ENCODE measurements around the gene MAEA.
"Not testable (repeated sequence)": the region's sequence is repeated elsewhere in the genome, so short reads cannot be mapped to it uniquely, and the experiment has no call there.

MAEA gene

DNA sequence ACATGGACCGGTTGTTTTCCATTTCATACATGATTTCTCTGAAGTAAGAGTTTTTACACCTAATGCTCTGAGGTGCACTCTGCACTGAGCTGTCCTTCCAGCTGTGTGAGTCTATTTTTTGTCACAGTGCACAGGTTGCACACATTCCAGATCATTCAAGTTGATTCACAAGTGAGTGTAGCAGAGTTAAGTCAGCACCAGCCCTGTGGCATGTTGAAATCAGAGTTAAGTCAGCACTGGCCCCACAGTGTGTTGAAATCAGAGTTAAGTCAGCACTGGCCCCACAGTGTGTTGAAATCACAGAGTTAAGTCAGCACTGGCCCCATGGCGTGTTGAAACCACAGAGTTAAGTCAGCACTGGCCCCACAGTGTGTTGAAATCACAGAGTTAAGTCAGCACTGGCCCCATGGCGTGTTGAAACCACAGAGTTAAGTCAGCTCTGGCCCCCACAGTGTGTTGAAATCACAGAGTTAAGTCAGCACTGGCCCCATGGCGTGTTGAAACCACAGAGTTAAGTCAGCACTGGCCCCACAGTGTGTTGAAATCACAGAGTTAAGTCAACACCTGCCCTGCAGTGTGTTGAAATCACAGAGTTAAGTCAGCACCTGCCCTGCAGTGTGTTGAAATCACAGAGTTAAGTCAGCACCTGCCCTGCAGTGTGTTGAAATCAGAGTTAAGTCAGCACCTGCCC lies 45.6 kb downstream of the MAEA start:
- DNase-seq (ENCODE audit: low read depth), result not testable (repeated sequence)

DNA sequence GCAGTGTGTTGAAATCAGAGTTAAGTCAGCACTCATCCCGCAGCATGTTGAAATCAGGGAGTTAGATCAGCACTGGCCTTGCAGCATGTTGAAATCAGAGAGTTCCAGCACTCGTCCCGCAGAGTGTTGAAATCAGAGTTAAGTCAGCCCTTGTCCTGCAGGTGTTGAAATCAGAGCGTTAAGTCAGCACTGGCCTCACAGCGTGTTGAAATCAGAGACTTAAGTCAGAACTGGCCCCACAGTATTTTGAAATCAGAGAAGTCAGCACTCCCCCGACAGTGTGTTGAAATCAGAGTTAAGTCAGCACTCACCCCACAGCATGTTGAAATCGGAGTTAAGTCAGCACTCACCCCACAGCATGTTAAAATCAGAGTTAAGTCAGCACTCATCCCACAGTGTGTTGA lies 46.4 kb downstream of the MAEA start:
- no peak for DNase-seq (ENCODE audit: low read depth)

DNA sequence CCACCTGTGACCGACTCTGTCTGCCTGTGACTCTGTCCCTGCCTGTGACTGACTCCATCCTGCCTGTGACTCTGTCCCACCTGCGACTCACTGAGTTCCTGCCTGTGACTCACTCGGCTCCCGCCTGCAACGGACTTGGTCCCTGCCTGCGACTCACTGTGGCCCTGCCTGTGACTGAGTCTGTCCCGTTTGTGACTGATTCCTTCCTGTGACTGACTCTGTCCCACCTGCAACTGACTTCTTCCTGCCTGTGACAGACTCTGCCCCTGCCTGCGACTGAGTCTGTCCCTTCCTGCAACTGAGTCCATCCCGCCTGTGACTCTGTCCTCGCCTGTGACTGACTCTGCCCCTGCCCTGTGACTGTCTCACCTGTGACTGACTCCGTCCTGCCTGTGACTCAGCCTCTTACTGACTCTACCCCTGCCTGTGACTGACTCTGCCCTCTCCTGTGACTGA lies 47.7 kb downstream of the MAEA start:
- DNase-seq (ENCODE audit: low read depth), result peak; percentile 35

DNA sequence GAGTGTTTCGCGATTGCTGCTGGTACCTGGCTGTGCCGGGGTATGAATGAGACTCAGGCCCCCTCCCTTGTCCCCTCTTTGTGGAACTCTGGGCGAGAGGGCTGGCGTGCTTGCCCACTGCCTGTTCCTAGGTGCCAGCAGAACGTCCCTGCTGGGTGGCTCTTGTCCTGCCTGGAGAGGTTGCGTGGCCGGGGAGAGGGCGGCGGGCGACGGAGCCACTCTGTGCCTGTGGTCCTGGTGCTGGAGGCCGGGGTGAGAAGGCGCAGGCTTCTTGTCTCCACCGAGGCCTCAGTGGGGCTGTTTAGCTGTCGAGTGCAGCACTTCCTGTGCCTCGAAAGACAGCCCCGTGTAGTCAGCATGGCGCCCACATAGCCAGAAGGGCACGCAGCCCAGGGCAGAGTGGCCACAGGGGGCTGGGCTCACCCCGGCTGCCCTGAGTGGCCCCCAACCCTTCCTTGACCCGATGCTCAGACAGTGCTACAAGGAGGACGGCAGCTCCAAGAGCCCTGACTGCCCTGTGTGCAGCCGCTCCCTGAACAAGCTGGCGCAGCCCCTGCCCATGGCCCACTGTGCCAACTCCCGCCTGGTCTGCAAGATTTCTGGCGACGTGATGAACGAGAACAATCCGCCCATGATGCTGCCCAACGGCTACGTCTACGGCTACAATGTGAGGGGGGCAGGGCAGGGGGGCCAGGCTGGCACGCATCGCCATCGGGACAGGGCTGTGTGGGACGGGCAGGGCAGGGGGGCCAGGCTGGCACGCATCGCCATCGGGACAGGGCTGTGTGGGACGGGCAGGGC lies 48.5 kb downstream of the MAEA start:
- DNase-seq (ENCODE audit: low read depth), result no peak

DNA sequence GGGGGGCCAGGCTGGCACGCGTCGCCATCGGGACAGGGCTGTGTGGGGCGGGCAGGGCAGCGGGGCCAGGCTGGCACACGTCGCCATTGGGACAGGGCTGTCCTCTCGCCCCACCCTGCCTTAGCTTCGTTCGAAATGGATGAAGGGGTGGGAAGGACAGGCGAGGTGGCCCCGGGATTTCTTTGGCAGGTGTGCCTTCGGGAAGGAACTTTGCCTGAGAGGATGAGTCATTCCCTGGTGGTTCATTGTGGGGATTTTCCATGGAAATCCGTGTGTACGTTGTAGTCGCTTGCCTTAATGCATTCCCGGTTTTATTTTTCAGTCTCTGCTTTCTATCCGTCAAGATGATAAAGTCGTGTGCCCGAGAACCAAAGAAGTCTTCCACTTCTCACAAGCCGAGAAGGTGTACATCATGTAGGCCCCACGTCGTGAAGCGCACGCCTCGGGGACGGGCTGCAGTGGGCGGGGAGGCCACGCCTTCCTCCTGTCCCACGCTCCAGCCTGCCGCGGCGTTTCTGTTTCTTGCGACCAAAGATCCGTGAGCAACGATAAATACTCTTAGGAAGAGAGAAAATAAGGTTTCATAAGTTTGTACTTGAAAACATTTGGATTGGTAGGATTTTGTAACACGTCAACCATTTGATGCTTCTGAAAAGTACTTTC lies 49.2 kb downstream of the MAEA start:
- DNase-seq (ENCODE audit: low read depth), result no peak

DNA sequence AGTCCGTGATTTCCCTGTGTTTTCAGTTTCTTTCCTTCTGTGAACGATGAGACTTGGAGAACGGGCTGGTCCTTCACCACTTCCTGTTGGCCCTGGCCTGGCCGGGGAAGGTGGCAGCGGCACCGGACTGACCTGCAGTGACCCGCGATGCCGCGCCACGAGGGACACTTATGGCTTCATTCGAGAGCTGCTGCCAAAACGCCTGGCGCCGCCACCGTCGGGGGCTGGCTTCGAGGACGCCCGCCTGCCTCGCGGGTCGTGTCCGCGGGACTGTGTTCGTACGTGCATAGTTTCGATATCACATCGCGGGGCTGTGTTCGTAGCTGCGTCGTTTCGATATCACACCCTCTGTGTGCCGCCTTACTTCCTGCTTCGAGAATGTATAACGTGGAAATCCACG lies 49.8 kb downstream of the MAEA start:
- DNase-seq (ENCODE audit: low read depth), result no peak

DNA sequence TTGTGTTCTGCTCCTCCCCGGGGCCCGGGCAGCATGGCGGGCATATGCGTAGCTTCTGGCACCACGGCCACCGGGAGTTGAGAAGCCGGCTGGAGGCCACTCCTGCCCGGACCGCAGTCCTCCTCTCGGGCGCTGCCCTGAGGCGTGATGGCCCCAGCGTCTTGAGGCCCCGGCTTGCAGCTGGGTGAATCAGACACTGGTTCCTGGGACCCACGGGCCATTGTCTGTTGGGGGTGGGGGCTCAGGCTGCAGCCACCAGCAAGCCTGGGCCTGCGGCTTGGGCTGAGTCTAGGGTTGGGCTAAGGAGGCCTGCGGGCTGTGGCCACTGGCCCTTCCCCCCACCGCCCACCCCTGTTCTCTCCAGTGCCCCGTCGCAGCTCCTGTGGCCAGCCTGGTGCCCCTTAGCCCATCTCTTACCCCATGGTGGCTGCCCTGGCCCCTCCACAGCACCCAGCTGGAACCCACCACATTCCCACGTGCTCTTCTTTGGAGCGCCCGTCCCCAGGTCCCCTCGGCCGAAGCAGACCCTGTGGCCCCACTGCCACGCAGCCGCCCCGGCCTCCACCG lies 50.6 kb downstream of the MAEA start:
- no peak for DNase-seq (ENCODE audit: low read depth)

DNA sequence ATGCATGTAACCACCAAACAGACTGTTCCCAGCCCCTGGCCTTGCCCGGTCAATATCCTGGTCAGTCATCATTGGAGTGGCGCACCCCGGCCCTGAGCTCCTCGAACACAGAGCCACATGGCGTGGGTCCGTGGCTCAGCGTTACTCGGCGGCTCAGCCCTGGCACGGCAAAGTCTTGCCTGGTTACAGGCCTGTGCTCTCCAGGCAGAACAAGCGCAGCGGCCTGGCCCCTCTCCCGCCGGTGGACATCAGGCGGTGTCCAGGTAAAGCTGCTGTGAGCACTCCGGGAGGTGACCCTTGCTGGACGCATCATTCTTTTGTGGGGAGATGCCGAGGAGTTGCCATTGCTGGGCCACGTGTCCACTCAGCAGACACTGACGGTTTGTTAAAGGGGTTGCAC lies 51.2 kb downstream of the MAEA start:
- no peak for DNase-seq (ENCODE audit: low read depth)

DNA sequence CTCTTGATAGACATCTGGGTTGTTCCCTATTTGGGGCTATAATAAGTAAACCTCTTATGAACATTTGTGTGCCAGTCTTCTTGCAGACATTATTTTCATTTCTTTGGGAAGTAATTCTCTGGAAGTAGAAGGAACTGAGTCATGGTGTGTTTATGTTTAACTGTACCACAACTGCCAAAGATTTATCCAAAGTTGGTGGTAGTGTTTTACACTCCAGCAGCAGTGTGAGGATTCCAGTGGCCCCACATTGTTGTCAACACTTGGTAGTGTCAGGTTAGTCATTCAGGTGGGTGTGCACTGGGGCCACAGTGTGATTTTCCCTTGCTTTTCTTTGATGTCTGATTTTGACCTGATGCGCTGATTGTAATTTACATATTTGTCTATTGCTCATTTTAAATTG lies 52.3 kb downstream of the MAEA start:
- DNase-seq (ENCODE audit: low read depth), result no peak

DNA sequence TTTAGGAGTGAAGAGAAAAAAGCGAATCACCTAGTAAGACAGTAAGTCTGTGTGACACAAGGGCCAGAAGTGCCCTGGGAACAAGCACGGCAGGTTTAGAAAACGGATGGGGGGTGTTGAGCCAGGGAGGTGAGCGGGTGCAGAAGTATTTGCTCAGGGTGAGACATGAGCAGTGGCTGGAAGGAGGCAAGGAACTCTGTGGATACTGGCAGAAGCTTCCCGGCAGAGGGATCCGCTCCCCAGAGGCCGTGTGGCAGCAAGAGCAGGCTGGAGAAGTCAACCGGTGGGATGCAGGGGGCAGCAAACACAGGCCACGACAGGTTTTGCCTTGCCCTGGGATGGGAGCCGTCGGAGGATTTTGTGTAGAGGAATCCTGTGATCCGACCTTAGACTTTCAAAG lies 55.0 kb downstream of the MAEA start:
- DNase-seq (ENCODE audit: low read depth), result no peak

DNA sequence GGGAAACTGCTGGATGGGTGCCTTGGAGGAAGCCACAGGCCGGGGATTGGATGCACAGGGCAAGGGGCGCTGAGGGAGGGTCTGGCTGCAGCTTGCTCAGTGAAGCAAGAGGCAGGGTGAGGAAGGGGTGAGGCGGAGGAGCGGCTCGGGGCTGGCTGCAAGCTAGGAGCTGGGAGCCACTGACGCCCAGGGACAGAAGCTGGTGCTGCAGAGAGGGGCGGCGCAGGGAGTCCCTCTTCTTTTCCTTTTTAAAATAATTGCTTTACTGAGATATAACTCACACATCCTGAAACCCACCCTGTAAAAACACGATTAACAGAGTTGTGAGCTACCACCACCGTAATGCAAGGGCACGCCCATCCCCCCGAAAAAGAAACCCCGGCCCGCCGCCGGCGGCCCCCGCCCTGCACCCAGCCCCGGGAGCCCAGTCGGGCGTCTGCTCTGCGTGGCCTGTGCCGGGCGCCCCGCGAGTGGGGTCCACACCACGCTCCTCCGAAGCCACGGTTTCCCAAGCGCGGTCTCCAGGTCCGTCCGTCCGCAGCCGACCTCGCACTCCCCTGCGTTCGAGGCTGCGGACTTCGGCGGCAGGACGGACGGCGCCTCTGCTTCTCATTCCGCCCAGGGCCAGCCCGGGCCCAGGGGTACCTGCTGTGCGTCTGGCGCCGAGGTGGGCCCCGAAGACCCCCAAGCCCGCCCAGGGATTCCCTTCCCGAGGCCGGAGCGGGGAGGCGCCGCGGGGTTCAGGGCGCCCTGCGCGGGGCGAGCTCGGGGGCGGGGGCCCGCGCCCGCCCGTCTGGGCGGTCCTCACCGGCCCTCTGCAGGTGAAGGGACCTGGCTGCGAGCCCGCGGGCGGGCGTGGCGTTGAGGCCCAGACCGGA lies 56.5 kb downstream of the MAEA start:
- no peak for DNase-seq (ENCODE audit: low read depth)

DNA sequence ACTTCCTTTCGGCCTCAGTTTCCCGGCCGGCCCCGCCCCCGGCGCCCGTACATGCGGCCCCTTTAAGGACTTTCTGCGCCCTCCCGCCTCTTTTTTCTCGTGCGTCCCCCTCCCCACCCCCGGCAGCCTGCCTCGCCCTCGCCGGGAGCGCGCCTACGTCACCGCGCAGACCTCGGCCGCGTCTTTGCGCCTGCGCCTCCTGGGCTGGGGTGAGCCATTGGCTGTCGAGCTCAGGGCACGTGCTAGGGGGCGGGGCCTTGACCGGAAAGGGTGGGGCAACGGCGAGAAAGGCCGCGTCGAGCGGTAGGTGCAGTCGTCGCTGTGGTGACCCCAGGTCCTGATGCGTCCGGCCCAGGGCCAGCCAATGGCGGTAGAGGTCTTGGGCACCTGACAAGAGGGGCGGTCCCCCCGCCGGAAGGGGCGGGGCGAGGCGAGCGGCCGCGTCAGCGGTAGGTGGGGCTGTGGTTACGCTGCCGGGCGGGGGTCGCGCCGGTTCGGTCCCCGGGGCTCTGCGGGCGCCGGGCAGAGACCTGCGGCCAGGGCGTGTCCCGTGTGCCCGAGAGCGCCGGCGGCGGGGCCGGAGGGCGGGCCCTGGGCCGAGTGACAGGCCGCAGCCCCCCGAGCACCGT lies 57.2 kb downstream of the MAEA start, which contains the start of gene UVSSA:
Gene UVSSA, plus strand, starts transcription at position 428 of the 629 bp plus-strand sequence. CDS start 884 bp downstream, outside the sequence.
- peak; percentile 100 for DNase-seq (ENCODE audit: low read depth)

DNA sequence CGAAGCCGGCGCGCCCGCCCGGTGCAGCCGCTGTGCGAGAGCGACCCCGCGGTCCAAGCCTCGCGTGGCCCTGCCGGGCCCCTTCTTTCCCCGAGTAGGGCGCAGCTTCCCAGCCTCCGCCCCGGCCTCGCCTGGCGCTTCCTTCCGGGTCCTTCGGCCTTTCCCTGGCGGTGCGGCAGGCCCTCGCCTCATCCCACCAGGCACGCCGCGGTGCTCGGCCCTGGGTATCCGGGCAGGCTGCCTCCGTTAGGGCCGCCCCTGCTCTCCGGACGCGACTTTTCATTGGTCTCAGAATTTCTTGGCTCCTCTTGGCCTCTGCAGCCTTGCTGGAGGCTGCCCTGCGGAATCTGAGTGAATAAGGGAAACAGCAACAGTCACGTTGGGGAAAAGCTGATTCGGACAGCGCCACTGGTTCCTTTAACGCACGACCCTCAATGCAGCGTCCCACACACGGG lies 57.7 kb downstream of the MAEA start:
- DNase-seq (ENCODE audit: low read depth), result no peak

DNA sequence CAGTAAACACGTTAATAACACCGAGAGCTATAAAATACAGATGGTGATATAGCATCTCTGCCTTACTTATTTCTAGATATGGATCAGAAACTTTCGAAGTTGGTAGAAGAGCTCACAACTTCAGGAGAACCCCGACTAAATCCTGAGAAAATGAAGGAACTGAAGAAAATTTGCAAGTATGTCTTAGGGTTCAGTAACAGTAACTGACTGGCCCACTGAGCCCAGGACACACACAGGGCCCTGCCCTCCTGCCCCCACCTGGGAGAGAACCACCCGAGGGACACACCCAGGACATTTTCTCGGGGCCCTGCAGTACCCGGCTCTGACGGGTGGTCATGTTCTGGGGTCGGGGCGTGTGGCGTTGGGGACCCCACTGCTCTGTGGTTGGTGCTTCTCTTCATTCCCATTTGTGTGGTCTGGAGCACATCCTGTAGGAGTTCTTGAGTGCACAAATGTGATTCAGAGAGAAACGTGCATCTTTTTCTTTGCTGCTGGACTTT lies 58.4 kb downstream of the MAEA start:
- DNase-seq (ENCODE audit: low read depth), result no peak

DNA sequence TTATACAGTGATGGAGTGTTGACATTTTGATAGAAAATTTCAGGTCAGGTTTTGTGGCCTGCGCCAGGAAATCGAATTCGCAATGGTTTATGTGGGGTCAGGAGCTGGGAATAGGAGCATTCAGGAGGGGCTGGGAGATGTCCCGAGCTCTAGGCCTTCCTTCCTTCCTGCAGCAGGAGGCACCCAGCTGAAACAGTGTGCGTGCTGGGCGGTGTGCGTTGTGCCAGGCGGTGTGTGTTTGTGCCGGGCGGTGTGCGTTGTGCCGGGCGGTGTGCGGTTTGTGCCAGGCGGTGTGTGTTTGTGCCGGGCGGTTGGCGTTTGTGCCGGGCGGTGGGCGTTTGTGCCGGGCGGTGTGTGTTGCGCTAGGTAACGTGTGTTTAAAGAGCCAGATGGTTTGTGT lies 59.1 kb downstream of the MAEA start:
- no peak for DNase-seq (ENCODE audit: low read depth)

DNA sequence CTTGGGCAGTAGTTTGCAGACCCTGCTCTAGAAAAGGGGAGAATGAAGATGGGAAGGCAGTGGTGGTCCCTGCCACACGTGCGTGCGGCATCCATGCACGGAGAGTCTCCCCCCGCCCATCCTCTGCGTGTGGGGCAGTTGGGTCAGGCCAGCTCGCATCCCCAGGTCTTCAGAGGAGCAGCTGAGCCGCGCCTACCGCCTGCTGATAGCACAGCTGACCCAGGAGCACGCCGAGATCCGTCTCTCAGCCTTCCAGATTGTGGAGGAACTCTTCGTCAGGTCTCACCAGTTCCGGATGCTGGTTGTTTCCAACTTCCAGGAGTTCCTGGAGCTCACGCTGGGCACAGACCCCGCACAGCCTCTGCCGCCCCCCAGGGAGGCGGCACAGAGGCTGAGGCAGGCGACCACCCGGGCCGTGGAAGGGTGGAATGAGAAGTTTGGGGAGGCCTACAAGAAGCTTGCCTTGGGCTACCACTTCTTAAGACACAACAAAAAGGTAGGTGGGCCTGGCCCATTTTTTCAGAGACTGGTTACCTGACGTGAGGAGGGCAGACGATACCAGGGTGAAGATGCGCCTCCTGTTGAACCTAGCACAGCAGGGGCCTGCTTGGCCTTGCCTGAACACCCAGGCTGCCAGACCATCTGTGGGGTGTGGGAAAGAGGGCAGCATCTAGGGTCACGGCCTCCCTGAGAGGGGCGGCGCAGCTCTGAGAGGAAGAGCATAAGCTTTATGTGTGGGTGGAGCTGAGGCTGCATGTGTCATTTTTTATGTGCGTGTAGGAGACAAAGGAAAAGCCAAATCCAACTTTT lies 59.9 kb downstream of the MAEA start:
- DNase-seq (ENCODE audit: low read depth), result no peak

DNA sequence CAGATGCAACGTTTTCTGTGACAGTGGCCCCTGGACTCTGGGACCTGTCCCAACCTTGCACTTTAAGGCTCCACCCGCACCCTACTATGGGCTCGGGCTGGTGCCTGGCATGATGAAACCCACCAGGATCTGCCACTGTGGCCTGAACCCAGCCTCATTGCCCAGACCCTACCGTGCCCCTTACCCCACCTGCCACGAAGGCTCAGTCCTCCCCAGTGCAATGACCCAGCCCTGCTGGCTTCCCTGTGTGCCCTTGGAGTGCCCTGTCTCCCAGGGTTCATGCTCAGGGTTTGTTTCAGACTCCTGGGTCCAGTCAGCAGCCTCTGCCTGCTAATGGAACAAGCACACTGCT lies 60.5 kb downstream of the MAEA start:
- no peak for DNase-seq (ENCODE audit: low read depth)

DNA sequence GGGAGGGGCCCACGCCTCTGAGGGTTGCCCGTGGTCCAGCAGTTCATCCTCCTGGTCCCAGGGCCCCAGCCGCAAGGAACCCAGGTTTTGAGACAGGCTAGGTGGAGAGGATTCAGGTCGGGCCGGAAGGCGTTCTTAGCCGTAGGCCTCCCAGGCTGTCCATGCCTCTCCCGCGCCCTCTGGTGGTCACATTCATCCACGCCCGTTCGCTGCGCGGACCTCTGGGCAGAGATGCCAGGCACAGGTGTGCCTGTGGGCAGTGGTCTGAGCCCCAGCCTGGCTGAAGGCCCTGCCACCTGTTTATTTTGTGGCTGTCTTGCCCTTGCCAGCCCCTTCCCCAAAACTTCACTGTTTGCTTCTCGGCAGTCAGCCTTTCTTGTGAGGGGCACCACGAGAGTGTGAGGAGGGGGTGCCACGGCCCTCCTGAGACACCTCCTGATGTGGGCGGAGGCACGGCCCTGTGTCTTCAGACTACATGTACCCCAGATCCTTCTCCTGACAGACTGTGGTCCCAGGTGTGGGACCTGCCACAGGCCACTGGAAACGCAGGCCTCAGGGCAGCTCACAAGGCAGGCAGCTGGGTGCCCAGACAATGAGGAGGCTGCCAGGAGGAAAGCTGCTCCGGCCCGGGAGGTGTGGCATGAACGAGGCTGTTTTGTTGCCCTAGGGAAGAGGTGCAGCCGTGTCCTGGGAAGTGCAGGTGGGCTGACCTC lies 62.3 kb downstream of the MAEA start:
- DNase-seq (ENCODE audit: low read depth), result peak; percentile 86

DNA sequence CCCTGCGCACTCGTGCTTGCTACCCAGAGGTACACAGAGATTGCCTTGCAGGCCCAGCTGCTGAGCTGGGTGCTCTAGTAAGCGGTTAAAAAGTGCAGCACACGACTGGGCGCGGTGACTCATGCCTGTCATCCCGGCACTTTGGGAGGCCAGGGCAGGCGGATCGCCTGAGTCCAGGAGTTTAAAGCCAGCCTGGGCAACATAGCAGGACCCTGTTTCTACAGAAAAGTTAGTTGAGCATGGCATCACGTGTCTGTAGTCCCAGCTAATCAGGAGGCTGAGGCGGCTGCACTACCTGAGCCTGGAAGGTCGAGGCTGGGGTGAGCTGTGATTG lies 62.8 kb downstream of the MAEA start:
- no peak for DNase-seq (ENCODE audit: low read depth)
